Measurements from ENCODE around the gene PATL1. TPM values are rescaled to one million over a fixed set of nuclear protein-coding genes. Genes with fewer than 3 reads are reported as not detected.
"Not testable (repeated sequence)": the region's sequence is repeated elsewhere in the genome, so short reads cannot be mapped to it uniquely, and the experiment has no call there.

Gene PATL1
- total and polyA plus RNA-seq, 2 donors (not counting 1 experiment from before 2014, with no cell fraction given) = 40.8 to 45.0 TPM

DNA sequence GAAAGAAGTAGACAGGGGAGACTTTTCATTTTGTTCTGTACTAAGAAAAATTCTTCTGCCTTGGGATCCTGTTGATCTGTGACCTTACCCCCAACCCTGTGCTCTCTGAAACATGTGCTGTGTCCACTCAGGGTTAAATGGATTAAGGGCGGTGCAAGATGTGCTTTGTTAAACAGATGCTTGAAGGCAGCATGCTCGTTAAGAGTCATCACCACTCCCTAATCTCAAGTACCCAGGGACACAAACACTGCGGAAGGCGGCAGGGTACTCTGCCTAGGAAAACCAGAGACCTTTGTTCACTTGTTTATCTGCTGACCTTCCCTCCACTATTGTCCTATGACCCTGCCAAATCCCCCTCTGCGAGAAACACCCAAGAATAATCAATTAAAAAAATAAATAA, 31.3 kb upstream of the PATL1 start:
- H3K4me1 ChIP-seq (ENCODE audit: control insufficient read depth in 2 of 2, insufficient read depth in 2 of 2, low read length in 2 of 2); POLR2A ChIA-PET; intact Hi-C loops (cut with micrococcal nuclease); H3K4me3 Mint-ChIP-seq; H3K4me2 ChIP-seq (replicated peaks; ENCODE audit: low read depth, low read length, poor library complexity, severe bottlenecking); CTCF ChIA-PET; H3K9ac ChIP-seq (ENCODE audit: low read length); H2AFZ ChIP-seq (ENCODE audit: insufficient read depth, low read depth, low read length, poor library complexity, severe bottlenecking); H3K36me3 ChIP-seq (replicated peaks in 1 of 2; ENCODE audit: control extremely low read depth in 1 of 2, control insufficient read depth in 1 of 2, extremely low read depth in 1 of 2, insufficient read depth in 2 of 2, low read length in 1 of 2); H3K9me3 ChIP-seq (ENCODE audit: control extremely low read depth in 1 of 3, control insufficient read depth in 2 of 3, insufficient read depth in 1 of 3, low read length in 2 of 3); H3K27ac Mint-ChIP-seq; H3K9me3 Mint-ChIP-seq (ENCODE audit: insufficient read depth); H3K4me3 ChIP-seq (ENCODE audit: control extremely low read depth in 1 of 5, extremely low read depth in 1 of 5, insufficient read depth in 1 of 5, low read depth in 2 of 5, low read length in 4 of 5); H3K27ac ChIP-seq (ENCODE audit: low read length in 2 of 2); ATAC-seq (ENCODE audit: low read depth); H3K79me2 ChIP-seq (ENCODE audit: control insufficient read depth, insufficient read depth, low read length); H4K20me1 ChIP-seq (ENCODE audit: control insufficient read depth, insufficient read depth, low read length, poor library complexity, severe bottlenecking); H3K27me3 ChIP-seq (replicated peaks in 1 of 4; ENCODE audit: control extremely low read depth in 1 of 4, control insufficient read depth in 3 of 4, insufficient read depth in 4 of 4, low read length in 3 of 4); DNase-seq; H3K4me1 Mint-ChIP-seq: not testable (repeated sequence)
- no CpG with 5 or more reads among the region's 5 CpGs for WGBS (ENCODE audit: insufficient coverage)
- H3K27me3 Mint-ChIP-seq = peaks cover 20% of the 10 kb centered on the region

DNA sequence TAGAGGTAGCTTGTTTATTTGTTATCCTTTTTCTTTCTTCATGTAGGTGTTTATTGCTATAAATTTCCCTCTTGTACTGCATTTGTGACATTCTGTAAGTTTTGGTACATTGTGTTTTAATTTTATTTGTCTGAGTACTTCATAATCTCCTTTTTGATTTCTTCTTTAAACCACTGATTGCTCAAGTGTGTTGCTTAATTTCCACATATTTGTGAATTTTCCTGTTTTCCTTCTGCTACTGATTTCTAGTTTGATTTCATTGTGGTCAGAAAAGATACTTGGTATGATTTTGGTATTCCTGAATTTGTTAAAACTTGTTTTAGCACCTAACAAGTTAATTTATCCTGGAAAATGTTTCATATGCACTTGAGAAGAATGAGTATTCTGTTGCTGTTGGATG, 29.7 kb upstream of the PATL1 start:
- Mint-ChIP-seq H3K27ac (no peak overlapping the region), H3K9me3 (ENCODE audit: insufficient read depth) (peaks cover 6% of the 10 kb centered on the region), H3K27me3 (peaks cover 8% of the 10 kb centered on the region), H3K4me1 (no peaks in the 10 kb centered on the region), H3K4me3 (no peak overlapping the region)
- no peaks in the 10 kb centered on the region for H3K36me3 ChIP-seq (replicated peaks in 1 of 2; ENCODE audit: control extremely low read depth in 1 of 2, control insufficient read depth in 1 of 2, extremely low read depth in 1 of 2, insufficient read depth in 2 of 2, low read length in 1 of 2)
- no peaks in the 10 kb centered on the region for H3K27me3 ChIP-seq (replicated peaks in 1 of 4; ENCODE audit: control extremely low read depth in 1 of 4, control insufficient read depth in 3 of 4, insufficient read depth in 4 of 4, low read length in 3 of 4)
- ChIA-PET CTCF (interaction anchor here (0.6 kb wide), 1 partner anchor 9 kb away, joined by 5 read pairs; no protein-coding TSS in a partner anchor), POLR2A (no interaction called here)
- no peak overlapping the region for H3K4me3 ChIP-seq (ENCODE audit: control extremely low read depth in 1 of 5, extremely low read depth in 1 of 5, insufficient read depth in 1 of 5, low read depth in 2 of 5, low read length in 4 of 5)
- TF ChIP-seq, protein P1, sequence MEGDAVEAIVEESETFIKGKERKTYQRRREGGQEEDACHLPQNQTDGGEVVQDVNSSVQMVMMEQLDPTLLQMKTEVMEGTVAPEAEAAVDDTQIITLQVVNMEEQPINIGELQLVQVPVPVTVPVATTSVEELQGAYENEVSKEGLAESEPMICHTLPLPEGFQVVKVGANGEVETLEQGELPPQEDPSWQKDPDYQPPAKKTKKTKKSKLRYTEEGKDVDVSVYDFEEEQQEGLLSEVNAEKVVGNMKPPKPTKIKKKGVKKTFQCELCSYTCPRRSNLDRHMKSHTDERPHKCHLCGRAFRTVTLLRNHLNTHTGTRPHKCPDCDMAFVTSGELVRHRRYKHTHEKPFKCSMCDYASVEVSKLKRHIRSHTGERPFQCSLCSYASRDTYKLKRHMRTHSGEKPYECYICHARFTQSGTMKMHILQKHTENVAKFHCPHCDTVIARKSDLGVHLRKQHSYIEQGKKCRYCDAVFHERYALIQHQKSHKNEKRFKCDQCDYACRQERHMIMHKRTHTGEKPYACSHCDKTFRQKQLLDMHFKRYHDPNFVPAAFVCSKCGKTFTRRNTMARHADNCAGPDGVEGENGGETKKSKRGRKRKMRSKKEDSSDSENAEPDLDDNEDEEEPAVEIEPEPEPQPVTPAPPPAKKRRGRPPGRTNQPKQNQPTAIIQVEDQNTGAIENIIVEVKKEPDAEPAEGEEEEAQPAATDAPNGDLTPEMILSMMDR (IDR thresholded peaks at IDR 0.05) = no peak
- TF ChIP-seq EZH2 (IDR thresholded peaks at IDR 0.05; ENCODE audit: borderline replicate concordance, insufficient read depth, low read depth, low read length, poor library complexity, severe bottlenecking) = no peak
- H3K4me2 ChIP-seq (replicated peaks; ENCODE audit: low read depth, low read length, poor library complexity, severe bottlenecking) = no peak overlapping the region
- DNase-seq (no peak), ATAC-seq (ENCODE audit: low read depth) (no peak)
- no peak overlapping the region for H2AFZ ChIP-seq (ENCODE audit: insufficient read depth, low read depth, low read length, poor library complexity, severe bottlenecking)
- H3K9me3 ChIP-seq (ENCODE audit: control extremely low read depth in 1 of 3, control insufficient read depth in 2 of 3, insufficient read depth in 1 of 3, low read length in 2 of 3) = peaks cover 0 to 5% (median 2%) of the 10 kb centered on the region in 3 donors
- H3K9ac ChIP-seq (ENCODE audit: low read length) = no peak overlapping the region
- intact Hi-C loops (cut with micrococcal nuclease) = no loop called here
- no peaks in the 10 kb centered on the region for H3K4me1 ChIP-seq (ENCODE audit: control insufficient read depth in 2 of 2, insufficient read depth in 2 of 2, low read length in 2 of 2)
- H3K27ac ChIP-seq (ENCODE audit: low read length in 2 of 2) = no peak overlapping the region
- no peaks in the 10 kb centered on the region for H3K79me2 ChIP-seq (ENCODE audit: control insufficient read depth, insufficient read depth, low read length)
- no peaks in the 10 kb centered on the region for H4K20me1 ChIP-seq (ENCODE audit: control insufficient read depth, insufficient read depth, low read length, poor library complexity, severe bottlenecking)
